Measurements from ENCODE around the gene SMIM22.

SMIM22 gene

DNA sequence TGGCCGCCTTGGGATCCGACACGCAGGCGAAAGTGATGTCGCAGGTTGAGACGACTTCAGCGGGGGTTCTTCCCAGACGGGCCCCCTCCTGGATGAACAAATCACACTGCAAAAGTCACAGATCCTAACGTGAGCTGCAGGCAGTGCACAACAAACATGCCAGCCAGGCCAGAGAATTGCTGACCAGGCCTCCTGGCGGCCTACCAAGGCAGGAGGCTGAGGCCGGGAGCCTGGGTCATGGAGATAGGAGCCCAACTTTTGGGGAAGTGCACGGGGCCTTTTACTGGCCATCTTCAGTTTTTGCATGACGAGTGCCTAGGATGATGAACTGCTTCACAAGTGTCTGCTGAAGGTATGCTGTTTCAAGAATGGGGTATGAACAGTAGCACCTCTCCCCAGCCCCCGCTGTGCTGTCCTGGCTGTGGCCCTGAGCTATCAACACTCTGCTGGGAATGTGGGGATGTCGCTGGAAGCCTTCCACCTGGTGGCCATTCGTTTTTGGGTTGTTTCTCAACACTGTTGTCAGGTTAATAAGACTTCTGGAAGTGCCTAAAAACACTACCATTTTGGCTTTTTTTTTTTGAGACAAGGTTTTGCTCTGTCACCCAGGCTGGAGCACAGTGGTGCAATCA is 19.5 kb downstream of the SMIM22 start:
- DNase-seq (ENCODE audit: low read depth in 2 of 2): no peak

DNA sequence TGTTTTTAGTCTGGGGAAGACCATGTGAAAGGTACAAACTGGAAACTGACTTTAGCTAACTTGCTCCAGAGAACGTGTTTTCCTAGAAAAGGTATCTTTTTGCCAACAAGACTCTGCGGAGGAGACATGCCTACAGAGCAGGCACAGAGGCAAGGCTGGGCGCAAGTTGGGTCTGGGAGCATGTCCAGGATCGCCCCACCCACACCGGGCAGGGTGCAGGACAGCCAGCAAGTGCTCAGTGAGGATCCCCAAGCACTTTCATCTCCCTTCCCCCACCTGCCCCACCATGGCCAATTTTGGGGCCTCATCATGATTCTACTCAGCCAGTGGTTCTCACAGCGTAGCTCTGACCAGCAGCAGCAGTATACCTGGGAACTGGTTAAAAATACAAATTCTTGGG is 25.5 kb downstream of the SMIM22 start:
- DNase-seq (ENCODE audit: low read depth in 2 of 2): no peak

GRCh38 chr16:4825196-4825595 is 30.0 kb downstream of the SMIM22 start:
- DNase-seq (ENCODE audit: low read depth in 2 of 2): no peak

DNA sequence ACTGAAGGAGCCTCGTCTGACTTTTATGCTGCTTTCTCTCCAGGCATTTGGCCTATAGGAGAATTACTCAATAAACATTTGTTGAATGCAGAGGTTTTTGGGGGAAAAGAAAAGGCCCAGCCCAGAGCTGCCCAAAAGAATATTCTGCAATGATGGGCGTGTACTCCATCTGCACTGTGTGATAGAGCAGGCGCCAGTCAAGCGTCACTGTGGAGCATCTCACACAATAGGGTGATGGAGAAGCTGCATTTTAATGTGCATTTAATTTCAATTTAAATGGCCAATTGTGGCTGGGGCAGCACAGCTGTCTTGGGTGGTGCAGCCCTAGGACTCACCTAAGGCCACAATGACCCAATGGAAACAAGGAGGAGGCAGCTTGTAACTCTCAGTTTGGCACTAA is 31.4 kb downstream of the SMIM22 start:
- no peak for DNase-seq (ENCODE audit: low read depth in 2 of 2)

GRCh38 chr16:4826980-4827379 is 31.8 kb downstream of the SMIM22 start:
- DNase-seq (ENCODE audit: low read depth in 2 of 2): no peak

DNA sequence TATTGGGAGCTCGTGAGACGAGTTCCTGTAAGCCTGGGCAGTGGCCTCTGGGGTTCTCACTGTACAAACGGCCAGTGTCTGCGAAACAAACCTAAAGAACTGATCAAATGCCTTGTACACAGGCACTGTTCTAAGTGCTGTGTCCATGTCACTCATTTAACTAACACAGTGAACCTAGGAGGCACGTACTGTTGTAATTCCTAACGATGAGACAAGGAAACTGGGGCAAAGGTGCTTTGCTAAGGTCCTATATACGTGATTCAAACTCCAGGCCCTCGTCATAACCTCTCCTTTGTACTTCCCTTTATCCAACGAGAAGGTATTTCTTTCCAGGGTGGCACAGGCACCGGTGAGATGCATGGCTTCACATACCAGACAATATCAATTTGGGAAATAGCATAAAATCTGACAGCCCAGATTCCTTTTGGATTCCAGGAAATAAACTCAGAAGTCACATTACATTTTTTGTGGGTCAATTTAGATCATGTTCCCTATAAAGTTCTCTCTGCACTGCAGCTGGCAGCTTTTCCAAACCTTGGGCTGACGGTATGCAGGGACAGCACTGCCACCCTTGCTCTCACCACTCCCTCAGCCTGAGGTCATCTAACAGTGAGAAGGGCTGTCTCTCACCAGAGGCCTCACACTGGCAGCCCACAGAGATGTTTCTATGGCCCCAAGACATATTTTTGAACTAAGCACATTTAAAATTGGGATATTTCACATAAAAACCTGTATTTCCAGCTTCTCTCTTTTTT is 33.6 kb downstream of the SMIM22 start:
- DNase-seq (ENCODE audit: low read depth in 2 of 2): no peak

- DNase-seq (ENCODE audit: low read depth in 2 of 2): no peak
Observed at GRCh38 chr16:4830408-4830807, 35.2 kb downstream of the SMIM22 start.

- DNase-seq (ENCODE audit: low read depth in 2 of 2): no peak
Observed at GRCh38 chr16:4831616-4832015, 36.4 kb downstream of the SMIM22 start.

DNA sequence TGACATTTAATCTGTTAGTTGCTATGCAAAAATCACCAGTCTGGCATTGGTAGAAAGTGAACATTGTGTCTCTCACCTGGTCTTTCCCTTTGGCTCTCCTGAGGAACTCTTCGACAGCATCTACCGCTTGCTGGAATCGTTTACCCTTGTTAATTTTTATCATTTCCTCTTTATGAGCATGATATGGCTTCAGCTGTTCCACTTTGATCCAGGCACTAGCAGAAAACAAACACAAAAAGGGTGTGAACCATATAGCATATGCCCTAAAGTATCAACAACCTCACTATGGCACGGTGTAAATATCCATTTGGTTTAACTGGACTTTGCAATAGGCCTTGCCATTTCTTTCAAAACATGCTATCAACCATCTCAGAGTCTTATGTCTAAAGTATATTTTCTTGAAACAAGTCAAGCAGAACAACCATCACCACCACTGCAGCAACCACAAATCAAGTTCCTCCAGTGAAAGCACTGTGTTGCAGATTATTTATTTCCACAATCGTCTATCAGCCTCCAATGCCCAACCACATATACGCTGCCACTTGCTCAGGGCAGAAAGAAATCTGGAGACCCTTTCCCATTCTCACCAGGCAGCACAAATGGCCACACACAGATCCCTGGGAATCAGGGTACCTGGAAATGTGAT is 37.7 kb downstream of the SMIM22 start:
- no peak for DNase-seq (ENCODE audit: low read depth in 2 of 2)

DNA sequence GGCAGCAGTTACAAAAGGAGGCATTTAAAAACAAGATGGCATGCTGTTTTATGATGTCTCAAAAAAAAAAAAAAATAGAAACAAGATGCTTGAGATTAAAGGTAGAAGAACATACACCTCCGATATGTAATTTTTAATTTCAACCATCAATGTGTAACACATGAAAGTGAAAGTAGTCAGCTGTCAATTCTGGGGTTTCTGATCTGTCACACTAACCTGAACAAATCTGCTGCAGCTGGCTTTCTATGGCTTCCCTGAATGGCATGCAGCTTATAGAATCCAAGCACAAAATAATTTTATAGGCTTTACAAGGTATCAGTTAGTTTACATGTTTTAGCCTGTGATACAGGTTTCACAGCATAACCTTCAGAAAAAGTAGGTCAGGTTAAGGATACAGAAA is 38.4 kb downstream of the SMIM22 start:
- no peak for DNase-seq (ENCODE audit: low read depth in 2 of 2)

GRCh38 chr16:4836727-4837126 is 41.6 kb downstream of the SMIM22 start:
- DNase-seq (ENCODE audit: low read depth in 2 of 2): no peak

DNA sequence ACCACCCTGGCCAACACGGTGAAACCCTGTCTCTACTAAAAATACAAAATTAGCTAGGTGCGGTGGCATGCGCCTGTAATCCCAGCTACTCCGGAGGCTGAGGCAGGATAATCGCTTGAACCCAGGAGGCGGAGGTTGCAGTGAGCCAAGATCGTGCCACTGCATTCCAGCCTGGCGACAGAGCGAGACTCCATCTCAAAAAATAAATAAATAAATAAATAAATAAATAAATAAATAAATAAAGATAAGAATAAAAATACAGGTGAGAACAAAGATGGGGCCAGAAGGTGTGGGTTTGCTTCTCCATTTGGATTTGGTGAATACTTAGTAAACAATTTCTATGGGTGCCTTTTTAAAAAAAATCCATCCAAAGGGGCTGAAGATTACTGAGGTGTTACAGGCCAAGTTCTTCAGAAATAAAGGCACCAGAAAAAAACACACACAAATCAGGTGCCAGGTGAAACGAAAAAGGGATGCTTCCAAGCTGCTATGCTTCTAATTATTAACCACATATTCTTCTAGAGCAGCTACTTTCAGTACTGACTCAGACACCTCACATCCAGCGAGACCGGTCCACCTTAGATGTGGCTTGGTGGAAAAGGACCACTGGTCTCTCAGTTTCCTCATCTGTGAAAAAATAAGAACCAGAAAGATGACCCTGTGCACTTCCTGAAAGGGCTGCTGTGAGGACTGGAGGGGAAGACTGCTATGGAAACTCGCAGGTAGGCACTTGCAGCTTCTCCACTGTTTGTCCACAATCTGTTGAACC is 42.7 kb downstream of the SMIM22 start:
- no peak for DNase-seq (ENCODE audit: low read depth in 2 of 2)

- DNase-seq (ENCODE audit: low read depth in 2 of 2): no peak
Observed at GRCh38 chr16:4839942-4840341, 44.8 kb downstream of the SMIM22 start.

DNA sequence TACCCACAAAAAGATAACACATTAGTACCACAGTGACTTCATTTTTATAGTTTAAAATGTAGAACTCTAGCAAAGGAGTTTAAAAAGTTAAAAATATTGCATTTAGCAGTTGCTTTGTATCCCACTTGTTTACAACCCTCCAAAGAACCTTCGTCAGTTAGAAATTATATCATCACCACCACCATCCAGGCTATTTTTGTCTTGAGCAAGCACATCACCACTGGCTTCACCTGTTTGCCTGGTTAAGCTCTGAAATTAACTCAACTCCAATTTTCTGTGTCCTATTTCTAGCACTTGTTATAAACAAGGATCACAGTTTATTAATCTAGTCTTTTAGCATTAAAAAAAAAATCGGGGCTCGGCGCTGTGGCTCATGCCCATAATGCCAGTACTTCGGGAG is 45.8 kb downstream of the SMIM22 start:
- DNase-seq (ENCODE audit: low read depth in 2 of 2): no peak

Data from fibroblast of skin of left biceps (primary cell).